Measurements from ENCODE around the gene NTNG1.

GRCh38 chr1:107255469-107255868 lies 114.6 kb downstream of the NTNG1 start:
- no peak for TF ChIP-seq CTCF (IDR thresholded peaks at IDR 0.05)
- TF ChIP-seq POLR2A (IDR thresholded peaks at IDR 0.05), result no peak
